ENCODE measurements around the gene IFITM1.
"Not testable (repeated sequence)": the region's sequence is repeated elsewhere in the genome, so short reads cannot be mapped to it uniquely, and the experiment has no call there.

Gene IFITM1

GRCh38 chr11:344836-345578 lies 31.2 kb downstream of the IFITM1 start:
- FAIRE-seq: no peak
- no peak for TF ChIP-seq CTCF (IDR thresholded peaks at IDR 0.05; ENCODE audit: insufficient read depth, missing control alignments)
- DNase-seq (ENCODE audit: insufficient read length, low spot score): no peak

- no peak for TF ChIP-seq CTCF (IDR thresholded peaks at IDR 0.05; ENCODE audit: insufficient read depth, missing control alignments)
- no peak for FAIRE-seq
- DNase-seq (ENCODE audit: insufficient read length, low spot score): no peak
These were observed 32.7 kb downstream of the IFITM1 start for GRCh38 chr11:346529-346928.

- not testable (repeated sequence) for FAIRE-seq
These were observed 35.6 kb downstream of the IFITM1 start for GRCh38 chr11:349270-349954.

GRCh38 chr11:350033-350722 lies 36.3 kb downstream of the IFITM1 start:
- DNase-seq (ENCODE audit: insufficient read length, low spot score); FAIRE-seq: not testable (repeated sequence)

More at GRCh38 chr11:349270-349954, 35.6 kb downstream of the IFITM1 start:
- DNase-seq (ENCODE audit: insufficient read length, low spot score): not testable (repeated sequence)

GRCh38 chr11:350723-351255 lies 36.9 kb downstream of the IFITM1 start:
- FAIRE-seq (no peak), DNase-seq (ENCODE audit: insufficient read length, low spot score) (no peak)
- no peak for TF ChIP-seq CTCF (IDR thresholded peaks at IDR 0.05; ENCODE audit: insufficient read depth, missing control alignments)

- no peak for FAIRE-seq
- DNase-seq (ENCODE audit: insufficient read length, low spot score): no peak
- TF ChIP-seq CTCF (IDR thresholded peaks at IDR 0.05; ENCODE audit: insufficient read depth, missing control alignments): no peak
These were observed 37.6 kb downstream of the IFITM1 start for GRCh38 chr11:351411-351810.

GRCh38 chr11:352456-353031 lies 38.7 kb downstream of the IFITM1 start:
- DNase-seq (ENCODE audit: insufficient read length, low spot score) (no peak), FAIRE-seq (no peak)
- no peak for TF ChIP-seq CTCF (IDR thresholded peaks at IDR 0.05; ENCODE audit: insufficient read depth, missing control alignments)
